G401.6 (cell line): ENCODE data around the gene HCN2.

ENCODE experiments used
- FAIRE-seq: peaks from 2 replicates; lab custom pipeline; 2012; peaks lifted over from hg19 to GRCh38; lab: Jason Lieb, UNC

HCN2 gene

DNA sequence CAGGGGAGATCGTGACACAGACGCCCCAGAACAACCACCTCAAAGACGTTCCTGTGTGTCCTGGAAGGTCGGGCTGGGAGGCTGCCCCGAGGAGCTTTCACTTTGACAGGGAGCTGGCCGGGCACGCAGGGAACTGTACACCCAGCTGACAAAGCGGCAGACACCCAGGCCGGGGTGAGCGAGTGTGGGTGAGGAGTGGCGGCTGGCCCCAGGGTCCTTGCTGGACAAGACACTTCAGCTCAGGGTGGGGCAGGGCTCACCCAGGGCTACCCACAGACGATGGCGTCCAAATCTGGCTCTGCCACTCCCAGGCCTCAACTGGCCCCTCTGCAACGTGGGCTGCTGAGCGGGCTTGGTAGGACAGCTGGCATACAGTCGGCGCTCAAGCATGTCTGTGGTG is 52.0 kb downstream of the HCN2 start:
- FAIRE-seq: no peak

DNA sequence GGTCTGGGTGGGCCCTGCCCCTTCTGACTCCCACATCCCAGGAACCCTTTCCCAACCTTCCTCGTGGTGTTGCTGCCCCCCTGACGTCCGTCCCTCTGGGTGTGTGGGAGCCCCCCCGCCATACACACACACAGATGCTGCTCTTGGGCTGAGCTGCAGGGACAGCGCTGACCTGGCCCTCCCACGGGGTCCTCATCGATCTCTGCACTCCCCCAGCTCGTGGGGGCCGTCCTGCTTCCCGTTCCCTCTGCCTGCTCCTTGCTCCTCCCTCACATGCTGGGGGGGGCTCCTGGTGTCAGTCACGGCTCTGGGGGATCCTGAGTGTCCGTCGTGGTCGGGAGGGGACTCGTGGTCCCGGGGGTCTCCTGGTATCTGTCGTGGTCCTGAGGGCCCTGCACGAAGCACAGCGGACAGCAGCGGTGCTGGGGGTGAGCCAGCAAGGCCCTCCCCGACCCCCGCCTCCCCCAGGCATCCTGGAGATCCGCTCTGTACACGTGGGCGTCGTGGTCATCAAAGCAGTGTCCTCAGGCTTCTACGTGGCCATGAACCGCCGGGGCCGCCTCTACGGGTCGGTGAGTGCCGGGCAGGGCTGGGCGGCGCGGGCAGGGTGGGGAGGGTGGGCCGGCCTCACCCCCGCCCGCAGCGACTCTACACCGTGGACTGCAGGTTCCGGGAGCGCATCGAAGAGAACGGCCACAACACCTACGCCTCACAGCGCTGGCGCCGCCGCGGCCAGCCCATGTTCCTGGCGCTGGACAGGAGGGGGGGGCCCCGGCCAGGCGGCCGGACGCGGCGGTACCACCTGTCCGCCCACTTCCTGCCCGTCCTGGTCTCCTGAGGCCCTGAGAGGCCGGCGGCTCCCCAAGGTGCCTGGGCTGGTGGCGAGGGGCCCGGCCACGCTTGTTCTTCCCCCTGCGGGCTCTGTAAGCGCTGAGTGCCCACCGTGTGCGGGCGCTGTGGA is 53.4 kb downstream of the HCN2 start:
- FAIRE-seq: no peak

DNA sequence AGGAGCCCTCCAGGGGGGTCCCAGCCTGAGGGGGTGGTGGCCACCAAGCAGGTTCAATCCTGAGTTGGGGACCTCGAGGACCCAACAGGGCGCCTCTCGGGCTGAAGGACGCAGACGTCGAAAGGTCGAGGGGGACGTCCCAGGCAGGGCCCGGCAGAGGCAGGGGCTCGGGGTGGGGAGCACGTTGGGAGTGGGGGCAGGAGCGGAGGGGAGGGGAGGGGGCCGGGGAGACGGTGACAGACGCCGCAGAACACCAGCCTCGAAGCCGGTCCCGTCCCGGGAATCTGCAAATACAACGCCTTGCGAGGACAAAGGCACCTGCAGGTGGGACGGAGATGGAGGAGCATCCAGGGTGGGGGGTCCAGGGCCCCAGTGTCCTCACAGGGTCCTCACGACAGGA is 54.1 kb downstream of the HCN2 start:
- FAIRE-seq: no peak

DNA sequence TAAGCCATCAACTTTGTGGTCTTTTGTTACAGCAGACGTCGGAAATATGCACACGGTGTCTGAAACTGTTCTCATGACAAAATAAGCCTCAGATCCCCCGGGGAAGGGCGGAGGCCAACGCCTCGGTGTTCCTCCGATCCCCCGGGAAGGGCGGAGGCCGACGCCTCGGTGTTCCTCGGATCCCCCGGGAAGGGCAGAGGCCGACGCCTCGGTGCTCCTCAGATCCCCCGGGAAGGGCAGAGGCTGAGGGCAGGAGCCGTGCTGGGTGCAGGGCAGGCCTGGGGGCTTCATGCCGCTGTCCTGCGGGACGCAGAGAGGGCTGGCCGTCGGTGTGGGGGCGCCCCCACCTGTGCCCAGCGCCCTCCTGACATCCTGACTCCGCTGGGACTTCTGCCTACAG is 54.7 kb downstream of the HCN2 start:
- no peak for FAIRE-seq

DNA sequence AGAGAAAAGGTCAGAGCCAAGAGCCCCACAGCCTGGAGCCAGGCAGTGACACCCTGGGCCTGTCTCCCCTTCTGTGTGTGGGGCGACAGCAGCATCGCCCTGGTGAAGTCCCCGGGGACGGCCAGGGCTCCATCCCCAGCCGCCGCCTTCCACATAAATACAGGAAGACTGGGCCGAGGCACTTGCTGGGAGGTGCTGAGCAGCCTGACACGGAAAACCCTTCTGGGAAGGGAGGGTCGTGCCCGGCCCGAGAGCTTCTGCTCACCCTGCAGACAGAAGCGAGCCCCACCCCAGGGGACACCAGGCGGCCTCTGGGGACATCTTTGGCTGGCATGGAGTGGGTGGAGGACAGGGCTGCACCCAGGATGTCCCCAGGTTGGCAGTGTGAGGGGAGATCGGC is 55.1 kb downstream of the HCN2 start:
- no peak for FAIRE-seq

DNA sequence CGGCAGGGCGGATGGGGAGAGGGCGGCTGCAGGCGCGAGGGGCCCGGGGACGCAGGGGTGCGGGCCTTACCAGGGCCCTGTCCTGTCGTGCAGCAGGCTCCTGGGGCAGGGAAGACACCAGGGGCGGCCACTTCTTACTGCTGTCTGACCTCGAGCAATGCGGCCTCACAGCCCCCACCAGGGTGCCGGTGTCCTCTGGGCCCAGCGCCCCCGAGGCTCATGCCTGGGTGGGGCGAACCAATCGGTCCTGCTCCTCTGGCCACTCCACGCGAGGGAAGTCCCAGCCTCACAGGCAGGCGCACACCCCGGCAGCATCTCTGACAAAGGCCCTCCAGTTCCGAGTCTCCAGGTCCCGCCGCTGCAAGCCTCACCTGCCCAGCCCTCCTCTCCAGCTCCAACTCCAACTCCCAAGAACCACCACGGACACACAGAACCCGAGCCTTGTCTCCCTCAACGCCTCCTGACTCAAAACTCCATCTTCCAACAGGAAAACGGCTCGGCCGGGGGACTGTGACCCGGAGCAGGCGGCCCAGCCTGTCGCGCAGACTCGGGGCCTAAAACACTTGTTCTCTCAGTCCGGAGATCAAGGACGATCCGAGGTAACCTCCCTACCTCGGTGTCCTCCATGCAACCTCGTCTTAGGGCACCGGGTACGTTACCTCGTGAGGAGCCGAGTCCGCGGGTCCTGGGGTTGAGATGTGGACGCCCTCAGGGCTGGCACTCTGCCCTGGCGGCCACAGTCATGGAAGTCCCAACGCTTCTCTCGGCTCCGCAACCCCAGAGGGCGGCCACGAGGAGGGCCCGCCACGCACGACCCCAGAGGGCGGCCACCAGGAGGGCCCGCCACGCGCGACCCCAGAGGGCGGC is 56.5 kb downstream of the HCN2 start:
- FAIRE-seq: no peak

DNA sequence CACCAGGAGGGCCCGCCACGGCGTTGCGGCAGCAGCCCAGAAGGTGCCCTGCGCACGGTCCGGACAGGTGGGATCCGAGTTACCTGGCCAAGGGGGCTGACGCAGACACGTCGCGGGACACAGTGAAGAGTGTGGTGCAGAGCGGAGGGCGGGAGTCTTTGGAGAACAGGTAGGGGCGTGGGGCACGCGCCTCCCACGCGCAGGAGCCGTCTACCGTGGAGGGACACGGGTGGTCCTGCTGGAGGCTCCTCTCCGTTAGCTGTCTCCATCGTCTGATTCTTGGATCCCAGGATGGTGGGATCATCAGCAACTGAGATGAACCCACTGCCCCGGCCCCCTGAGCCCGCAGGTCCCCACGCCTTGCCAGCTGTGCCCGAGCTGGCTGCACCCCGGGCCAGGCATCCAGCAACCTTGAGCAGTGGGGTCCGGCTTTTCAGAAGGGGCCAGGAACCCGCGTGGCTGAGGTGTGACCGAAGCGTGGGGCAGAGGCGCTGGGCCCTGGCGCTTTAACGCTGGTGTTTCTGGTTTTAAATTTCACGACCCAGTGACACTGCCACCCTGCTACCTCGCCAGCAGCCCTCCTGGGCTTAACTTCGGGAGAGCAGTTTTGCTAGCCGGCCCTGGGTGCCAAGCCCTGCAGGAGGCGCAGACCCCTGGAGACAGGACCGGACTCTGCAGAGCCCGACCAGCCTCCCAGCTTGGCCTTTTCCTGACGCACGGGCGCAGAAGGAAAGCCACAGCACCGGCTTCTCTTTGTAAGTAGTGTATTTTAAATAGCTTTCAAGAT is 57.3 kb downstream of the HCN2 start:
- no peak for FAIRE-seq

DNA sequence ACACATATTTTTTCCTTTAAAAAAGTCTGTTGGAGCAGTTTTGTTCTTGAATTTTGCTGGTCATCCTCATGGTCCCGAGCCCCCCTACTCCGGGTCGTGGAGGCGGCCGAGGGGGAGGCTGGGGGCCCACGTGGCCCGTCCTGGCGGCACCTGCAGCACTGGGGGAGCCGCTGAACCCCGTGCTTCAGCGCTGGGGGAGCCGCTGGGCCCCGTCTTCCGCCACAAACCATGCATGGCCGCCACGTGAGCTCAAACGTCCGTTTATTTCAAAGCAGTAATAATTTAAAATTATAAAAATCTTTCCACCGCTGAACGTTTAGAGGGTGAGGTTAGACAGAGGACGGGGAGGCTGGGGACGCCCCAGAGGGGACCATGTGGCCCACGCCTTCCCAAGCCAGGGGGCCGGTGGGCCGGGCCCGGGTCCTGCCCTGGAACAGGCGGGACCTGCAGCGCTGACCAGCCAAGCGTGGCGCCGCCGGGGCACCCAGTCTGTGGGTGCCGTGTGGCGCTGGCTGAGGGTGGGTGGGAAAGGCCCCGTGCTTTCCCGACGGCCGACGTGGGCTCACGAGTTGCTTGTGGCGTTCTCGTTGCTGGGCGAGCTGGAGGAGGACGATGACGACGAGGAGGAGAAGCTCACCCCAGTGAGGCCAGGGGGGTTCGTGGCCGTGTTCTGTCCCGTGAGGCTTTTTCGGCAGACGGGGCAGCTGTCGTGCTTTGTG is 58.0 kb downstream of the HCN2 start:
- no peak for FAIRE-seq

DNA sequence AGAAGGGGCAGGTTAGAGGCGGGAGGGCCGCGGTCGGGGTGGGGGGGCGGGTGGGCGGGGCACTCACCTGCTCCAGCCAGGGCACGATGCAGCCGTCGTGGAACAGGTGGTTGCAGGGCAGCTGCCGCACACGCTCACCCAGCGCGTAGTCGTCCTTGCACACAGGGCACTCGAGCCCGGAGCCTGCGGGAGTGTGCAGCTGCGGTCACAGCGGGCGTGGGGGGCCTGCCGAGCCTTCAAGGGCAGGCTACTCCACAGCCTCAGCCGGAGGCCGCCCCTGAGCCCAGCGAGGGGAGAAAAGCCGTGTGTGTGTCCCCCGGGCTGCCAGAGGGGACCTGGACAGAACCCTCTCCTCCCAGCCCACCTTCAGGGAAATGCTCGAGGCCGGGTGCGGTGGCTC is 58.6 kb downstream of the HCN2 start:
- FAIRE-seq: no peak

DNA sequence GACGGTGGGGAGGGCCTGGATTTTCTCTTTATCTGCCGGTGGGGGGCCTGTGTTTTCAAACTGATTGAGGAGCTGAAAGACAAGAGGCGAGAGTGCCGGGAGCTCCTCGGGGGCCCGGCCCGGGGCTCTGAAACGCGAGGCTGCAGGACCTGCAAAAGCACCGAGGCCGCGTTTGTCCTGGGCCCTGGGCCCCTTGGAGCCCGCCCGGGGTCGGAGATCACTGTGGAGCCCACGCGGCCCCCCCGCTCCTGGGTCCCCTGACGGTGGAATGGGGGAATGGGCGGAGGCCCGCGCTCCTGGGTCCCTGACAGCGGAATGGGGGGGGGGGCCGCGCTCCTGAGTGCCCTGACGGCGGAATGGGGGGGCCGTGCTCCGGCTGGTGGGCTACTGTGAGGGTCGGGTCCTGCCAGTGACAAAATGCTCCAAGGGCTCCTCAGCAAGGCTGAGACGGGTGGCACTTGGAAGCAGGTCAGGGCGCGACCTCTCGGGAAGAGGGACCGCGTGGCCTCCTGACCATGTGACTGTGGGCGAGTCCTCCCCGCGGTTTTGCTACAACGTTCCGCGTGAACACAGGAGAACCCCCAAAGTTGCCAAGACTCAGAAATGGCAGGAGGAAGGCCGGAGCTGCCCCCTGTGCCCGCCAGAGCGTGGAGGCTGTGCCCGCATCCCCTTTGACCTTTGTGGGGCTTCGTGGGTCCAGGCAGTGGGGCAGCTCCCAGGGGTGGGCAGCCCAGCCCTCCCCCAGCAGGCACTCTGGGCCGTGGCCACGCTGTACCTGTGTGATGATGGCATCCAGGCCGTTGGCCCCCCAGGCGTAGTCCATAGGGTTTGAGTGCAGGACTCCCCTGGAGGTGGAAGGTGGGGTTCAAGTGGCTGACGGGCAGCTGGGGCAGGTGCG is 59.5 kb downstream of the HCN2 start:
- no peak for FAIRE-seq

DNA sequence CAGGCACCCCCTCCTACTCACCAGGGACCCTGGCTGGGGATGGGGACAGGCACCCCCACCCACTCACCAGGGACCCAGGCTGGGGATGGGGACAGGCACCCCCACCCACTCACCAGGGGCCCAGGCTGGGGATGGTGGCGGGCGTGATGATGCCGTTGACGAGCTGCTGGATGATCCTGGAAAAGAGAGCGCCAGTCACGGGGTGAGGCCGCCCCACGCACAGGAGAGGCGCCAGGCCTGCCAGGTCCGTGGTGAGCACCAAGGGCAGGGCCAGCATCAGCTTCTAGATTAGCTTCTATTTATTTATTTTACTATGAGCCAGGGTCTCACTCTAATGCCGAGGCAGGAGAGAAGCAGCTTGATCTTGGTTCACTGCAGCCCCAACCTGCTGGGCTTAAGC is 60.4 kb downstream of the HCN2 start:
- no peak for FAIRE-seq

DNA sequence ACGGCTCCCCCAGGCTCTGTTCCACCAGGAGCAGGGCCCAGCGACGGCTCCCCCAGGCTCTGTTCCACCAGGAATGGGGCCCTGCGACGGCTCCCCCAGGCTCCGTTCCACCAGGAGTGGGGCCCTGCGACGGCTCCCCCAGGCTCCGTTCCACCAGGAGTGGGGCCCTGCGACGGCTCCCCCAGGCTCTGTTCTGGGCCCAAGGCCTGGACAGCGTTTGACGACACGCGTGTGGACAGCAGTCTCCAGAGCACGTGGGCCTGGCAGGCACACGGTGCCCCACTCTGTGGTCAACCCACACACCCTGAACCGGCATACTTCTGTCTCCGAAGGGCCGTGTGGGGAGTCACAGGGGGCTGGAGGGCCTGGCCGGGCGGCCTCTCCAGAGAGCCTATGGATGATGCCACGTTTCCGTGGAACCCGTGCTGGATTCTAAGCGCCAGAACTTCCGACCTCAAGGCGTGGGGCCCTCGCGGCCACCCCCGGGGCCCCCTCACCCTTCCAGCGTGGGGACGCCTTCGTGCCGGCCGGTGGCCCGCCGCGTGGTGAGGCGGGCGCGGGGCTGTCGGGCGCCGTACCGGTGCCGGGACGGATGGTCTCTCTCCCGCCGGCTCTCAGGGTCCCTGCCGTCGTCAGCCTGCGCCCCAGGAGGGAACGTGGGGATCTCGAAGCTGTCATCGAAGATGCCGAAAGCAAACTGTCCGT is 61.6 kb downstream of the HCN2 start:
- no peak for FAIRE-seq

DNA sequence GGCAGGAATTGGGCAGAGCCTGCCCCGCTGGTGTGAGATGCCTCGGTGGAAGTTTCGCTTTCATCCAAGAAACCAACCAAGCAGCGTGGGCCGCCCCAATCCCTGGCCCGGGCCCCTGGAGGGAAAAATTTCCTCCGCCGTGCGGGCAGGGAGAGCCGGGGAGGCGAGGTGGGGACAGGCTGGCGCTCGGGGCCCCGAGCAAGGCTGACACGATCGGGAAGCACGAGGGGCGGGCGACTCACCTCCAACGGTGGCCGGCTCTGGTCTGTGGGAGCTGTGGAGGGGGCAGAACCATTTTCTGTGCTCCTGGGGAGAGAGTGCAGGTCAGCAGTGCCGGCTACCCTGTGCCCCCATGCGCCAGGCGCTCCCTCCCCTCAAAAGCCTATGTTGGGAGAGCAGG is 62.3 kb downstream of the HCN2 start:
- FAIRE-seq: no peak

DNA sequence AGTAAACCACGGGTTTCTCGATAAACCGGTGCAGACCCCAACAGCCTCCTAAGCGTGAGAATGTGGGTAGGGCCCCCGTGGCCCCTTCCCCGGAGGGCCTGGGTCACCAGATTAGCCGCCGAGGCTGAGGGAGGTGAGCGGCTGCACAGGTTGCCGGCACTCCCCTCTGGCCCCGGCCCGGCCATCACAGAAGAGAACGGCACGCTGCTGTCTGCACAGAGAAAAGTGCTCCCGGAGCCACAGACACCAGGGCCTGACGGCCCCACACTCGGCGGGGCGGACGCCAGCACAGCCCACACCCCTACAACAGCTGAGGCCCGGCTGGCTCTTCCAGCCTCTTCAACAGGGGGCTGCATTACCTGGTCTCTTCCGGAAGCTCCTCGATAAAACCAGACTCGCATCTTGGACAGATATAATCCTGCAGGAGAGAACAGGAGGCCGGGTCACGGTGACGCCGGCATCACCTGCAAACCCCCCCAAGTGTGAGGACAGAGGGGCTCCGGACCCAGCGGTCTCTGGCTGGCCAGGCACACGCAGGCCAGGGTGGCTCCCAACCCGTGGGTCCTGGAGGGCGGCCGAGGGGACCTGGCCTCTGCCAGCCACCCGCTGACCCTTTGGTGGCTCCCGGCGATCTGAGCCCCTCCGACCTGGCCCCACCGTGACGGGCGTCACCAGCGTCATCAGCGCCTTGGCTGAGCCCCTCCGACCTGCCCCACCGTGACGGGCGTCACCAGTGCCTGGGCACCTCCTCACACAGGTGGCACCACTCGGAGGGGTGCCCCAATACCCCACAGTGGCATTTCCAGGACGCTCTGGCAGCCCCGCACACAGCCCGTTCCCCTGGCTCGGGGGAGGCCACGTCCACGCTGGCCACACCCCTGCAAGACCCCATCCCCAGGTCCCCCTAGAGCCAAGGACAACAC is 63.0 kb downstream of the HCN2 start:
- no peak for FAIRE-seq

DNA sequence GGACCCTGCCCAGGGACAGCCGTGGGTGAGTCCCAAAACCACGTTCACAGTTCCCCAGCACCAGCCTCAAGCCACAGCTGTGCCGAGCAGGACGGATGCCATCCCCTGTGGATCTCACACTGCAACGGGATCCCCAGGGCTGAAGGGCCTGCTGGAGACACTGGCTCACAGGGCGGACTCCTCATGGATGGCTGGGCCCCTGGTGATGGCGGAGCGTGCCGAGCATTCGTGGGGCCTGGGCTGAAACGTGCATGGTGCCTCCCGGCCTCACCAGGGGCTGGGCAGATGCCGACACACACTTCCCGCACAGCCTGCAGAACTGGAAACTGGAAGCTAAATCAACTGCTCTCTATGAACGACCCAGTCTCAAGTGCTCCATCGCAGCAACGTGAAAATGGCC is 63.7 kb downstream of the HCN2 start:
- no peak for FAIRE-seq

DNA sequence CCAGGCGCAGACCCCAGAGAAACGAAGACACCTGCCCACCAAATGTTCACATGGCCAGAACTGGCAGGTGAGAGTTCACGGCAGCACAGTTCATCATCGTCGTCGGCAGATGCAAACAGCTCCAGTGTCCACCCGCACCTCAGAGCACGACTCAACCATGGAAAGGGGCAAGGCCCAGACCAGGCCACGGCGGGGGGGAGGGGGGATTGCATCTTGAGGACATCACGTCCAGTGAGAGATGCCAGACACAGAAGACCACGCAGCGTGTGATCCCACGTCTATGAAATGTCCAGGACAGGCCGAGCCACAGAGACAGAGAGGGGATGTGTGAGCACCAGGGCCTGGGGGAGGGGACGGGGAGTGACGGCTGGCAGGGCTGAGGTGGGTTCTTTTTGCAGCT is 66.0 kb downstream of the HCN2 start:
- FAIRE-seq: no peak

DNA sequence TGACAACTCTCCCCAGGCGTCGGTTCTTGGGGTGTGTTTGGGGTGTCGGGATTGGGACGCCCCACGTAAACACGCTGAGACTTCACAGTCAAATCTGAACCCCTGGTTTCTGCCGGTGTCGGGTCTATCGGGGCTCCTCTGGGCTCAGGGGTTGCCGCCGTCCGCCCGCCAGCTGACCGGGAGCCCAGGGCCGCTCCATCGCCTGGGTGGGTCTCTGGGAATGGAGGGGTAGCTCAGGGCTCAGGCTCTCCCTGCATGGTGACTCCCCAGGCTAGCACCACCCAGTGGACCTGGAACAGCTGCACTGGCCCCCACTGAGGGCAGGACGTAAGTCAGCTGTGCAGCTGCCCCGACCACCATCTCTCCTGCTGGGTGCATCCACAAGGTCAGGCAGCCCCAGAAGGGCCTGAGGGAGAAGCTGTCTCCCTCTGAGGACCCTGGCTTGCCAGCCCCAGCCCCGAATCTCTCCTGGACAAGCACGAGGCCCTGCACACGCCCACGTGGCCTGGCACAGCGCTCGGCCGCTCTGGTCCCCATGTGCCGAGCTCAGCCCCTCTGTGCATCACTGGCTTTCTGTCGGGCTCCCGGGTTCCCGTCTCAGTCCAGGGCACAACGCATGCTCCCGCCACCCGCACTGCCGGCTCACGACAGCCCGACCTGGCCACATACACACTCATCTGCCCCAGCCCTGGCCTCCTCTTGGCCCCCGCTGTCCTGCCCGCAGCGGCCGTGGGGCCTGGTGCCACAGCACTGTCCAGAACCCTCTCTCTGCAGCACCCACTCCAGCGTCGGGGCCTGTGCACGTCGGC is 67.3 kb downstream of the HCN2 start:
- no peak for FAIRE-seq

DNA sequence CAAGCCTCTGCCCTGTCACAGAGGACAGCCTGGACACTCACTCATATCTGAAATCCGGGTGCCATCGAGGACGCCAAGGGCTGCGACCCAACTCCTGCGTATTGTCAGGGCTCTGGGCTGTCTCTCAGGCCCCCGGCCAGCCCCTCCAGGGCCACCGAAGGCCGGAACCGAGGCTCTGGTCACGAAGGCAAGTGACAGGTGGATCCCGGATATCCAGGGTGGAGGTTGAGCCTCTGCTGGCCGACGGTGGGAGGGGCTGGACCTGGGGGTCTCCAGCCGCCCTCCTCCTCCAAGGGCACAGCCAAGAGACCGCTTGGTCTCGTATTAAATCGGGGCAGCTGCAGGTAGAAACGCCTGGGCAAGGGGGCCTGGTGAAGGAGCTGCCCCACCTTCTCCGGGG is 67.9 kb downstream of the HCN2 start:
- no peak for FAIRE-seq
